Astrocyte (in vitro differentiated cells and primary cell): ENCODE measurements around the gene COQ5.

Experiments used
- EZH2 ChIP-seq: IDR thresholded peaks from 2 replicates; pipeline ENCODE4 v1.6.1; 2012; ENCODE audit warnings: mild to moderate bottlenecking, low read length, inconsistent platforms; ENCODE audit not compliant: insufficient read depth
- TF ChIP-seq, protein P1 (sequence below): IDR thresholded peaks from 2 replicates; pipeline ENCODE4 v1.5.1; 2011; ENCODE audit warnings: low read depth, mild to moderate bottlenecking, inconsistent platforms, low read length, moderate library complexity; ENCODE audit not compliant: insufficient read depth

DNA sequence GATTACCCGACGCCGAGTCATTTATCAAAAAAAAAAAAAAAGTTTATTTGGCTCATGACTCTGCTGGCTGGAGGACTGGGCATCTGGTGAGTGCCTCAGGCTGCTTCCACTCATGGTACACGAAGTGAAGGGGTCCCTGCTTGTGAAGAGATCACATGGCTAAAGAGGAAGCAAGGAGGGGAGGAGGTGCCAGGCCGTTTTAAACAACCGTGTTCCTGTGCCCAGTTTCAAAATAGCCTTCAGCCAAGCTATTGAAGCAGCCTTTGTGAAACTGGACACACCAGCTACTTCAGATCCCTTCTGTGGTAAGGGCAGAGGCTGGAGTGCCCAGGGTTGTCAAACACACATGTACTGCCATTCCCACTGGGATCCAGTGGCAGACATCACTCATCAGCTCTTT, 44.6 kb upstream of the COQ5 start:
- TF ChIP-seq, protein P1, sequence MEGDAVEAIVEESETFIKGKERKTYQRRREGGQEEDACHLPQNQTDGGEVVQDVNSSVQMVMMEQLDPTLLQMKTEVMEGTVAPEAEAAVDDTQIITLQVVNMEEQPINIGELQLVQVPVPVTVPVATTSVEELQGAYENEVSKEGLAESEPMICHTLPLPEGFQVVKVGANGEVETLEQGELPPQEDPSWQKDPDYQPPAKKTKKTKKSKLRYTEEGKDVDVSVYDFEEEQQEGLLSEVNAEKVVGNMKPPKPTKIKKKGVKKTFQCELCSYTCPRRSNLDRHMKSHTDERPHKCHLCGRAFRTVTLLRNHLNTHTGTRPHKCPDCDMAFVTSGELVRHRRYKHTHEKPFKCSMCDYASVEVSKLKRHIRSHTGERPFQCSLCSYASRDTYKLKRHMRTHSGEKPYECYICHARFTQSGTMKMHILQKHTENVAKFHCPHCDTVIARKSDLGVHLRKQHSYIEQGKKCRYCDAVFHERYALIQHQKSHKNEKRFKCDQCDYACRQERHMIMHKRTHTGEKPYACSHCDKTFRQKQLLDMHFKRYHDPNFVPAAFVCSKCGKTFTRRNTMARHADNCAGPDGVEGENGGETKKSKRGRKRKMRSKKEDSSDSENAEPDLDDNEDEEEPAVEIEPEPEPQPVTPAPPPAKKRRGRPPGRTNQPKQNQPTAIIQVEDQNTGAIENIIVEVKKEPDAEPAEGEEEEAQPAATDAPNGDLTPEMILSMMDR, result no peak
- TF ChIP-seq EZH2, result no peak
